Spinal cord (tissue), 10 donors: ENCODE data around the gene ARL17B. TPM values are rescaled to one million over a fixed set of nuclear protein-coding genes. Genes with fewer than 3 reads are reported as not detected.
"Not testable (repeated sequence)": the region's sequence is repeated elsewhere in the genome, so short reads cannot be mapped to it uniquely, and the experiment has no call there.

Source experiments
- DNase-seq, 6 donors: peaks; one replicate each; pipeline versions ENCODE4 v3.0.0 to v3.0.0-alpha.2; 2013 to 2015; ENCODE audit warnings: low spot score in 6 of 6, low read depth in 4 of 6
- H3K27ac ChIP-seq: one replicate; pipeline ENCODE4 v1.5.1; 2013; ENCODE audit warnings: low read depth, low read length, control low read depth
- H3K27me3 ChIP-seq: one replicate; pipeline ENCODE4 v1.6.1; 2013; ENCODE audit warnings: low read length; ENCODE audit not compliant: control insufficient read depth, insufficient read depth
- H3K36me3 ChIP-seq: one replicate; pipeline ENCODE4 v1.6.1; 2013; ENCODE audit warnings: low read length; ENCODE audit not compliant: control insufficient read depth, insufficient read depth
- H3K4me1 ChIP-seq: one replicate; pipeline ENCODE4 v1.6.1; 2013; ENCODE audit warnings: low read length; ENCODE audit not compliant: control insufficient read depth, insufficient read depth
- H3K4me3 ChIP-seq: one replicate; pipeline ENCODE4 v1.5.1; 2013; ENCODE audit warnings: low read depth, low read length, control low read depth
- H3K9me3 ChIP-seq: one replicate; pipeline ENCODE4 v1.6.1; 2013; ENCODE audit warnings: low read length; ENCODE audit not compliant: control insufficient read depth, insufficient read depth
- WGBS: methylation state at CpG from one replicate; pipeline ENCODE4 v1.1.5; 2013; ENCODE audit warnings: missing lambda C conversion rate; ENCODE audit not compliant: insufficient coverage; 5-methylcytosine and 5-hydroxymethylcytosine counted together
- polyA plus RNA-seq, 2 donors: library from polyadenylated mRNA; unstranded; fragments of 120-200 nt; gene quantifications; one replicate each; pipeline ENCODE4 v1.2.1, GENCODE V29; 2013; ENCODE audit not compliant: insufficient read length in 2 of 2
- total RNA-seq, 2 donors: library from RNA; depleted of rRNA in 1 of 2; stranded (reverse); fragments of 120-200 nt in 1 of 2; fragments of >200 nt in 1 of 2; gene quantifications; one replicate each; pipeline versions ENCODE4 v1.2.3 to v1.2.4, GENCODE V29; 2013 to 2014
- donor health status: healthy.

ARL17B gene
- total and polyA plus RNA-seq, 4 donors, result 12.7 to 18.6 (median 15.6) TPM

DNA sequence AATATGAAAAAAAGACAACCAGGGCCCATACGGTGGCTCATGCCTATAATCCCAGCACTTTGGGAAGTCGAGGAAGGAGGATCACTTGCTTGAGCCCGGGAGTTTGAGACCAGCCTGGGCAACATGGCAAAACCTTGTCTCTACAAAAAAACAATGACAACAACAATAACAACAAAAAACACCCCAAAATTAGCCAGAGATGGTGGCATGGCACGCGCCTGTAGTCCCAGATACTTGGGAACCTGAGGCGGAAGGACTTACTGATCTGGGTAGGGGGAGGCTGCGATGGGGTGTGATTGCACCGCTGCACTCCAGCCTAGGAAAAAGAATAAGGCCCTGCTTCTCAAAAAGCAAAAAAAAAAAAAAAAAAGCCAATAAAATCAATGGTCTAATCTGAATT lies 69.9 kb downstream of the ARL17B start:
- H3K27ac ChIP-seq, result not testable (repeated sequence)
- no CpG with 5 or more reads among the region's 8 CpGs for WGBS

DNA sequence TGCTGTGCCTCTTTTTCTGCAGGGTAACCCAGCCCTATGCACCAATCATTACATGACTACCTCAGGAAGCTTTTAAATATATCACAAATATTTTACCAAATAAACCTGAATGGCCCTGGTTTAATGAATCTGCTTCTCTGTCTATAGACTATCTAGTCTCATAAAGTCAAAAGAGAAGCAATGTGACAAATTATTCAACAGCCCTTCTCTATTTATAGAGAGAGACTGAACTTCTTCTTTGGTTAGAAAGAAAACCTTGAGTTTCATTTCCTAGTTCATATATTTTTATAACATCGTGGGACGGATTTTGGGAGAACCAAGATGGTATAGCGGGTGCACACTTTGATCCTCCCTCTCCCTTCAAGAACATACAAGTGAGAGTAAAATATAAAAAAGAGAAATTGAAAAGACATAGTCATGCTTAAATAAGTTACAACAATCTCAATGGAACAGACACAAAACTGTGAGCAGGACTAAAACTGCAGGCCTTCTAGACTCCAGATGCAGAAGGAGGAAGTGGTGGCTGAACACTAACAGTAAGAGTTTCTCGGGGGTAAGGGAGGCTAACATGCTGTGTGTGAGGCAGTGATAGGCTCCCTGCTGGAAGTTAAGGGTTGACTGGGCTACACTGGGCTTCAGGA lies 70.5 kb downstream of the ARL17B start:
- not testable (repeated sequence) for DNase-seq, H3K4me1 ChIP-seq, H3K27me3 ChIP-seq, H3K9me3 ChIP-seq, H3K36me3 ChIP-seq, H3K27ac ChIP-seq, H3K4me3 ChIP-seq
- WGBS, result no CpG with 5 or more reads among the region's 4 CpGs

More for the DNA sequence above, 69.9 kb downstream of the ARL17B start:
- not testable (repeated sequence) for H3K9me3 ChIP-seq, H3K4me3 ChIP-seq, DNase-seq, H3K27me3 ChIP-seq, H3K4me1 ChIP-seq, H3K36me3 ChIP-seq

DNA sequence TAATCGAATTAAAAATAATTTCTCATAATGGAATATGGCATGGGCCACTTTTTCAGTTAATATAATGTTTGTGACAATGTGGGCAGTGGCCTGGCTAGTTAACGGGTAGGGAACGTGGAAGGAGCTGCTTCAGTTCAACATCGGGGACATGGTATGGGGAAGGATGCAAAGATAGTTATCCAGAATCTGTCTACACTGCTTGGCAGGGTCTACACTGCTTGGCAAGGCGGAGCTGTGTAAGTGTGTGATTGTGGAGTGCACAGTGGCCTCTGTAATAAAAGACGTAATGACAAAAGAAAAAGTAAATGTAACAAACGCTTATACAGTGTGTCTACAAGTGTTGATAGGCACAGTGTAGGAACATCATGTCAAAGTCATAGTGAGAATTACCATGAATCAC lies 74.0 kb downstream of the ARL17B start:
- not testable (repeated sequence) for DNase-seq, H3K4me1 ChIP-seq, H3K36me3 ChIP-seq, H3K9me3 ChIP-seq, H3K4me3 ChIP-seq, H3K27ac ChIP-seq, H3K27me3 ChIP-seq
- WGBS, result 83% methylated on average over 5 of the region's 7 CpGs

DNA sequence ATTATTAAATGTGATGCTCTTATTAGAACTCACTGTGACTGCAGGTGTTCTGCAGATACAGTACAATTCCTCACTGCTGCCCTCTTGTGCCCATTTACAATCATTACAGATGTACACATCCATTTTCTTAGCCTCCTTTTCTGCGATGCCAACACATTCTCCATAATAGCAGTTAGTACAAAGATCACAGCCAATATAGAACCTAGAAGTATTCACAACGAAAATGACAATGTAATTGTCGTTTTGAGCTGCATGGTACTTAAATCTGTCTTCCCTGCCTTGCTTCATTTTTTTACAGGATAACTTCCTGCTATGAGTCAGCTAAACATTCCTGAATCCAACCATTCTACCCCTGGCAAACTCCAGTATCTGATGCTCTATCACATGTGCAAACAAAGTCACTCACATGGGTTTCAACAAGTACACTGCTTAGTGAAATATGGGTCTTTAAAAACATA lies 74.8 kb downstream of the ARL17B start:
- not testable (repeated sequence) for H3K27me3 ChIP-seq, H3K27ac ChIP-seq, H3K36me3 ChIP-seq, H3K9me3 ChIP-seq, H3K4me1 ChIP-seq, H3K4me3 ChIP-seq
- 4% methylated on average over 3 of the region's 3 CpGs for WGBS
- peak; percentile 52 to 96 (median 83) for DNase-seq

DNA sequence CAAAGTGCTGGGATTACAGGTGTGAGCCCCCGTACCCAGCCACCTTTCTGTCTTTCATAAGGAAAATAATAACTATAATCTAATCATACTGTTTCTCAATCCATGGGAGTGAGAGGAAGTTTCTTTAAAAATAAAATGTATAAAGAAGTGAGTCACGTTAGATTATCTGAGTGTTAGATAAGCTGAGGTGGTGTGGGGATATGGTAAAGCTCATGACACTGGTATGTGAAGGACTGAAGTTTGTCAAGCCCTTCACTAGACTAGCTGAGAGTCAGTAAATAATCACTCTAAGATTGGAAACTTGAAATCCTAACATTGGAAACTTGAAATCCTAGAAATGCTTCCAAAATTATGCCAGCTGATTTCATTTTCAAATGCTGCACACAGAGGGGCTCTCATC lies 76.1 kb downstream of the ARL17B start:
- H3K9me3 ChIP-seq, DNase-seq, H3K27ac ChIP-seq, H3K27me3 ChIP-seq, H3K36me3 ChIP-seq, H3K4me1 ChIP-seq, H3K4me3 ChIP-seq: not testable (repeated sequence)
- no CpG with 5 or more reads among the region's 2 CpGs for WGBS

DNA sequence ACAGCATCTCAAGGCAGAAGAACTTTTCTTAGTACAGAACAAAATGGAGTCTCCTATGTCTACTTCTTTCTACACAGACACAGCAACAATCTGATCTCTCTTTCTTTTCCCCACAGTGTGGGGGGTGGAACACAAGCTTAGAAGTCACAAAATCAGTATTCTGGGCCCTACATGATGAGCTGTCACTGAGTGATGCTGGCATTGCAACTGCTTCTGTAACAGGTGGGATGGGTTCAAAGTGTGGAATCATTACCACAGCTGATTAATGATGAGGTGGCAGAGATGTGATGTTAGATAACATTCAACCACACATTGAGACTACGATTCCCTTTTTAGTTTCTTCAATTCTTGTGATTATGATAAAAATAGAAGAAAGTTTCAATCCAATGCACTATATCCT lies 77.1 kb downstream of the ARL17B start:
- WGBS, result no CpG with 5 or more reads among the region's 1 CpG
- H3K4me1 ChIP-seq, H3K4me3 ChIP-seq, H3K27me3 ChIP-seq, DNase-seq, H3K36me3 ChIP-seq, H3K9me3 ChIP-seq, H3K27ac ChIP-seq: not testable (repeated sequence)

DNA sequence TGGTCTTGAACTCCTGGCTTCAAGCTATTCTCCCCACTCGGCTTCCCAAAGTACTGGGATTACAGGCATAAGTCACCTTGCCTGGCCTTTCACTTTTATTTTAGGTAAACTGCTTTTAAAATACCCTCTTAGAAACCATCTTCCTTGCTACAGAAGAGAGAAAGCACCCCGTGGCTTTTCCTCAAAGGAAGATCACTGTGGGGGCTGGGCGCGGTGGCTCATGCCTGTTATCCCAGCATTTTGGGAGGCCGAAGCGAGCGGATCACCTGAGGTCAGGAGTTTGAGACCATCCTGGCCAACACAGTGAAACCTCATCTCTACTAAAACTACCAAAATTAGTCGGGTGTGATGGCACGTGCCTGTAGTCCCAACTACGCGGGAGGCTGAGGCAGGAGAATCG lies 78.9 kb downstream of the ARL17B start:
- H3K36me3 ChIP-seq, H3K27ac ChIP-seq, H3K27me3 ChIP-seq, H3K9me3 ChIP-seq, H3K4me3 ChIP-seq, DNase-seq, H3K4me1 ChIP-seq: not testable (repeated sequence)
- 86% methylated on average over 2 of the region's 12 CpGs for WGBS

DNA sequence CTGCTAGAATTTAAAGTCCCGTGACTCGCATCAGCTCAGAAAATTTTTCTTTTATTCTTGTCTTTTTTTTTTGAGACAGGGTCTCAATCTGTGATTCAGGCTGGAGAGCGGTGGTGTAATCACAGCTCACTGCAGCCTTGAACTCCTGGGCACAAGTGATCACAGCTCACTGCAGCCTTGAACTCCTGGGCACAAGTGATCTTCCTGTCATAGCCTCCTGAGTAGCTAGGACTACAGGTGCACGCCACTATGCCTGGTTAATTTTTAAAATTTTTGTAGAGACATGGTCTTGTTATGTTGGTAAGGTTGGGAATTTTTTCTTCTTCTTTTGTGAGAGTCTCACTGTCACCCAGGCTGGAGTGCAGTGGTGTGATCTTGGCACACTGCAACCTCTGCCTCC lies 80.2 kb downstream of the ARL17B start:
- H3K27ac ChIP-seq, H3K4me3 ChIP-seq, H3K4me1 ChIP-seq, H3K9me3 ChIP-seq, H3K36me3 ChIP-seq, H3K27me3 ChIP-seq, DNase-seq: not testable (repeated sequence)
- 92% methylated on average over 2 of the region's 4 CpGs for WGBS

DNA sequence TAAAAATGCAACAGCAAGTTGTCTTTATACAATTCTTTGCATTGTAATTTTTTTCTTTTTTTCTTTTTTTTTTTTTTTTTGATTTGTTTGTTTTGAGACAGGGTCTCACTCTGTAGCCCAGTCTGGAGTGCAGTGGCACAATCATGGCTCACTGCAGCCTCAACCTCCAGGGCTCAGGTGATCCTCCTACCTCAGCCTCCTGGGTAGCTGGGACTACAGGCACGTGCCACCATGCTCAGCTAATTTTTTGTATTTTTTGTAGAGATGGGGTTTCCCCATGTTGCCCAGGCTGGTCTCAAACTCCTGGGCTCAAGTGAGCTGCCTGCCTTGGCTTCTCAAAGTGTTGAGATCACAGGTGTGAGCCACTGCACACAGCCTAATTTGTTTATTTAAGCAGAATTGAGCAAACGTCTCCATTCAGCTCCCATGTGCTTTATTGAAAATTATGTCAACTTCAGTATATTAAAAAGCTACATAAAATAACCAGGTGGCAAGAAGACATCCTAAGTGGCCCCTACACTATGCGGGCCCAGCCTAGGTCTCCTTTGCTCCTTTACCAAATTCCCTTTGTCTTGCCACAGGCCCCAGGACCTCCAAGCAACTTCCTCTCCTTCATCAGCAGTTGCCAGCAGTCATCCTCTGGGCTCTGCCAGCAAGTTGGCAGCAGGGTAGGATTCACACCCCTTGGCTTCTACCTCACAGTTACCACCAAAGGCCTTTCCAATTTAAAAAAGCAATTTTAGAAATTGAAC lies 84.7 kb downstream of the ARL17B start:
- not testable (repeated sequence) for H3K27ac ChIP-seq, H3K4me3 ChIP-seq, H3K36me3 ChIP-seq, H3K27me3 ChIP-seq, H3K4me1 ChIP-seq, H3K9me3 ChIP-seq
- DNase-seq, result peak in 1 of 6 donors; percentile 34
- WGBS, result 92% methylated on average over 1 of the region's 3 CpGs

DNA sequence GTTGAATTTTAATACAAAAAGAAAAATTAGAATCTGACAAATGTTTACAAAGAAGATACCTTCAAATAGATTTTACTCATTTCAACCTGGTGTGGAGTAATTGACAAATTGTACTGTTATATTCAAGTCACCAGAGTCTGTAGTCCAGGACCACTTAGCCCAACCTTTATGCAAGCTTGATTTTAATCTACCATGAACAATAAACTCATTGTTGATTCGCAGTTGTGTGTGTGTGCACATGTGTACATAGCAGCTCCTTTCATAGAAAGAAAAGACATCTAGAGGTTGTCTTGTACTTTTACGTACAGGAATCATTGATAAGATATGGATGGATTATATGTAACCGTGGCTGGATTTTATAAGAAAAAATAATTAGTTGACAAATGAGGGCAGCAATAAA lies 87.3 kb downstream of the ARL17B start:
- Histone ChIP-seq H3K9me3 (no peaks in the 10 kb centered on the region), H3K4me3 (no peak overlapping the region), H3K27me3 (no peaks in the 10 kb centered on the region), H3K27ac (no peak overlapping the region), H3K4me1 (peaks cover 2% of the 10 kb centered on the region), H3K36me3 (no peaks in the 10 kb centered on the region)
- WGBS, result no CpG with 5 or more reads among the region's 3 CpGs
- DNase-seq, result no peak
